HepG2 (cell line): Measurements from ENCODE around the gene RFFL. TPM values are rescaled to one million over a fixed set of nuclear protein-coding genes. Genes with fewer than 3 reads are reported as not detected.

Source experiments
- ATAC-seq: fragments of 200-7000 bp; cut with Tn5 transposase; 3 replicates; pipeline ENCODE4 v1.9.1; 2020; ENCODE audit warnings: mild to moderate bottlenecking, moderate library complexity
- BruUV-seq: library from RNA; stranded (reverse); fragments of 400-500 nt; replicated peaks from 2 replicates; lab custom pipeline; 2021; lab: Mats Ljungman, UMichigan
- CTCF ChIA-PET: fragments of 300-600 bp; formaldehyde crosslinking; extraction: SDS; loops from one replicate; lab custom pipeline; 2021; ENCODE audit warnings: low total read pairs, inconsistent platforms, low intra/inter-chr PET ratio; lab: Yijun Ruan, JAX
- POLR2A ChIA-PET: fragments of 350-600 bp; sonication (Branson Sonifier 250); formaldehyde crosslinking; loops from one replicate; lab custom pipeline; 2020; ENCODE audit warnings: antibody characterized with exemption, inconsistent platforms; lab: Yijun Ruan, JAX
- DNase-seq: peaks from one replicate; pipeline ENCODE4 v3.0.0-alpha.2; 2015; ENCODE audit warnings: low spot score
- FAIRE-seq: peaks from 3 replicates; lab custom pipeline; 2011; peaks lifted over from hg19 to GRCh38; lab: Jason Lieb, UNC
- H2AFZ ChIP-seq: one replicate; pipeline ENCODE4 v1.6.1; 2011; ENCODE audit warnings: low read length, inconsistent platforms
- H3K27ac ChIP-seq: fragments of 300-600 bp; 3 replicates; pipeline ENCODE4 v1.8.0; 2011; ENCODE audit warnings: mixed run types, mild to moderate bottlenecking, mixed read lengths, low read length, inconsistent platforms; ENCODE audit not compliant: insufficient read depth; ENCODE audit errors: extremely low read length
- H3K27me3 ChIP-seq, 2 experiments: fragments of 200-600 bp in 1 of 2; 2 replicates in 1 of 2; 3 replicates in 1 of 2; pipeline versions ENCODE4 v1.6.0 to v1.8.0; 2011; ENCODE audit warnings: low read length in 2 of 2, mild to moderate bottlenecking in 2 of 2, moderate library complexity in 2 of 2, inconsistent platforms in 1 of 2; ENCODE audit not compliant: insufficient read depth in 2 of 2, control insufficient read depth in 1 of 2
- H3K36me3 ChIP-seq, 2 experiments: fragments of 200-600 bp in 1 of 2; replicated peaks in 1 of 2; 2 replicates in 1 of 2; 3 replicates in 1 of 2; pipeline versions ENCODE4 v1.5.1 to v1.8.0; 2011; ENCODE audit warnings: low read length in 2 of 2, inconsistent platforms in 1 of 2; ENCODE audit not compliant: insufficient read depth in 2 of 2, control insufficient read depth in 1 of 2
- H3K4me1 ChIP-seq: 2 replicates; pipeline ENCODE4 v1.5.1; 2012; ENCODE audit warnings: low read length, inconsistent platforms; ENCODE audit not compliant: insufficient read depth
- H3K4me2 ChIP-seq: 2 replicates; pipeline ENCODE4 v1.6.0; 2011; ENCODE audit warnings: low read depth, low read length, inconsistent platforms
- H3K4me3 ChIP-seq, 3 experiments: fragments of 200-600 bp in 1 of 3; sonication (generic), shearing (Covaris generic) in 1 of 3; replicated peaks in 1 of 3; 2 replicates each; pipeline ENCODE4 v1.5.1; 2011 to 2016; ENCODE audit warnings: low read length in 3 of 3, inconsistent platforms in 2 of 3, low read depth in 2 of 3, mild to moderate bottlenecking in 2 of 3, control low read depth in 1 of 3, mixed read lengths in 1 of 3; ENCODE audit not compliant: insufficient read depth in 1 of 3
- H3K79me2 ChIP-seq: one replicate; pipeline ENCODE4 v1.6.1; 2011; ENCODE audit warnings: low read length, inconsistent platforms; ENCODE audit not compliant: insufficient read depth
- H3K9ac ChIP-seq: 2 replicates; pipeline ENCODE4 v1.6.0; 2011; ENCODE audit warnings: mild to moderate bottlenecking, low read depth, low read length, inconsistent platforms; ENCODE audit not compliant: insufficient read depth
- H3K9me3 ChIP-seq: 2 replicates; pipeline ENCODE4 v1.5.1; 2012; ENCODE audit warnings: mild to moderate bottlenecking, low read length
- H4K20me1 ChIP-seq: 2 replicates; pipeline ENCODE4 v1.6.0; 2011; ENCODE audit warnings: inconsistent platforms, mild to moderate bottlenecking, low read length, moderate library complexity; ENCODE audit not compliant: insufficient read depth
- CBFB ChIP-seq: sonication (generic); formaldehyde crosslinking; IDR thresholded peaks from 2 replicates; pipeline ENCODE4 v1.4.0; 2020; ENCODE audit warnings: missing genetic modification reagents
- CREM ChIP-seq, 2 experiments: sonication (generic) in 1 of 2; formaldehyde crosslinking in 1 of 2; IDR thresholded peaks; 2 replicates each; pipeline versions ENCODE4 v1.4.0 to v1.6.1; 2016 to 2020; ENCODE audit warnings: antibody characterized with exemption in 1 of 2, mild to moderate bottlenecking in 1 of 2, missing genetic modification reagents in 1 of 2
- ETV5 ChIP-seq: IDR thresholded peaks from 2 replicates; pipeline ENCODE4 v1.6.1; 2018; ENCODE audit warnings: missing biosample characterization, missing genetic modification reagents, inconsistent platforms, borderline replicate concordance
- FOXA3 ChIP-seq: IDR thresholded peaks from 2 replicates; pipeline ENCODE4 v1.6.1; 2016; ENCODE audit warnings: missing genetic modification reagents, missing compliant biosample characterization
- PATZ1 ChIP-seq: sonication (generic); formaldehyde crosslinking; IDR thresholded peaks from 2 replicates; pipeline ENCODE4 v1.4.0; 2020; ENCODE audit warnings: missing genetic modification reagents
- ZBTB21 ChIP-seq: sonication (generic); formaldehyde crosslinking; IDR thresholded peaks from 2 replicates; pipeline ENCODE4 v1.4.0; 2020; ENCODE audit warnings: missing genetic modification reagents
- ZNF691 ChIP-seq: sonication (generic); formaldehyde crosslinking; IDR thresholded peaks from 2 replicates; pipeline ENCODE4 v1.4.0; 2020; ENCODE audit warnings: missing genetic modification reagents, low read depth, mild to moderate bottlenecking, borderline replicate concordance
- ZNF781 ChIP-seq: sonication (generic); formaldehyde crosslinking; IDR thresholded peaks from 2 replicates; pipeline ENCODE4 v1.5.1; 2020; ENCODE audit warnings: borderline replicate concordance, mild to moderate bottlenecking, missing genetic modification reagents; ENCODE audit errors: not compliant biosample characterization
- ZNF816 ChIP-seq: sonication (generic); formaldehyde crosslinking; IDR thresholded peaks from 2 replicates; pipeline ENCODE4 v1.8.0; 2022; ENCODE audit warnings: missing genetic modification reagents, mild to moderate bottlenecking, borderline replicate concordance
- WGBS: methylation state at CpG from one replicate; pipeline ENCODE4 v1.1.6; 2017; ENCODE audit warnings: low lambda C conversion rate; 5-methylcytosine and 5-hydroxymethylcytosine counted together
- in situ Hi-C: cut with HindIII; loops from 2 replicates; pipeline ENCODE4 v1.10.0; 2017; ENCODE audit warnings: low pct_unique_long_range_greater_than_20kb; ENCODE audit not compliant: extremely low pct_ligation_motif_present
- intact Hi-C: fragments of 100-400 bp; cut with micrococcal nuclease; formaldehyde crosslinking; loops from one replicate; pipeline ENCODE4 v1.10.0; 2022; ENCODE audit not compliant: unreplicated experiment
- polyA plus RNA-seq, 8 experiments: library from polyadenylated mRNA; depleted of rRNA in 3 of 8; stranded (reverse) in 7 of 8; unstranded in 1 of 8; fragments of >200 nt; fragmentation: Illumina TruSeq in 4 of 8; extraction: Trizol in 4 of 8; gene quantifications; 2 replicates each; pipeline versions ENCODE4 v1.2.1 to v1.2.3, GENCODE V29; 2011 to 2016; ENCODE audit warnings: low read depth in 4 of 8, missing spikeins in 1 of 8, mixed read lengths in 1 of 8; ENCODE audit not compliant: insufficient read depth in 1 of 8
- total RNA-seq, 5 experiments: library from RNA; depleted of rRNA; stranded (reverse); fragments of >200 nt; fragmentation: Illumina TruSeq; extraction: Trizol; gene quantifications; 2 replicates each; pipeline ENCODE4 v1.2.3, GENCODE V29; 2016; ENCODE audit warnings: low read depth in 1 of 5
- TF ChIP-seq, protein P1 (sequence below): sonication (generic); formaldehyde crosslinking; conservative IDR thresholded peaks from 2 replicates; pipeline ENCODE4 v1.4.0; 2020; ENCODE audit warnings: mild to moderate bottlenecking, missing genetic modification reagents, moderate library complexity
- TF ChIP-seq, protein P2 (sequence below): sonication (generic); formaldehyde crosslinking; IDR thresholded peaks from 2 replicates; pipeline ENCODE4 v1.5.1; 2020; ENCODE audit warnings: mild to moderate bottlenecking, missing genetic modification reagents, moderate library complexity

The RFFL gene
- total and polyA plus RNA-seq, 2 of the 13 experiments (the other 11 are each of a cell fraction or from before 2014, with no cell fraction given) = 24.3 to 48.6 TPM

DNA sequence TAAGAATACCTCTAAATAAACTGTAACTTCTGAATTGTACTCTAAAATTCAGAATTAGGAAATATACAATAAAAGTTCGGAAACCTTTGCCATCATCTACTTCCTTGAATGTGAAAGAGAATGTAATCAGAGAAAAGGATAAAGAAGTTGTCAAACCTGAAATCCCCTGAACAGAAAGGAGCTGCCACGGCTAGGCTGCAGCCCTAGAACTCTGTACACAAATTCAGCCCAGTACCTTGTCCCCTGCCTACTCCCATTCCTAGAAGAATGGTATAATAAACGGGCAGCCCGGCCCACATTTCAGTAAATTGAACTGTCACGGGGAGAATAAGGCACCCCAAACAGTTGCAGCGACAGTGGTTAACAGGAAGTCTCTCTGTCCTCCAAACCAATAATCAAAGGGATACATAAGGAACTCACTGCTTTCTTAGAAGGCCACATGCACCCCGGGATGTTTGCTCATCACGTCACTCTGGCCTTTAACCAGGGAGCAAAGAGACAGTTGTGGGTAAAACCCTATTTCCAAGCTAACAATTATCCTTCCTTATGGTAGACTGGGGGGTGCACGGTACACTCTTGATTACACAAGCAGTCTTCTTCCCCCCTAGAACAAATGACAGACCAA, 24.3 kb upstream of the RFFL start:
- no TSS peak for BruUV-seq
- CTCF ChIA-PET = interaction anchor here (3.0 kb wide), 1 partner anchor 90 kb away, joined by 21 read pairs; no protein-coding TSS in a partner anchor
- TF ChIP-seq ZBTB21 (CRISPR knock-in tag) (0 out of 2 replicates have a peak, but pooled peaks have one; percentile 6), ZNF691 (CRISPR knock-in tag) (peak; percentile 37; the same call in 1 of the 2 replicates), PATZ1 (CRISPR knock-in tag) (peak; percentile 30; the same call in 1 of the 2 replicates), ZNF781 (CRISPR knock-in tag) (no peak), ZNF816 (CRISPR knock-in tag) (0 out of 2 replicates have a peak, but pooled peaks have one; percentile 50), FOXA3 (CRISPR knock-in tag) (peak; percentile 33; the same call in 1 of the 2 replicates), ETV5 (CRISPR knock-in tag) (peak; percentile 26; the same call in 1 of the 2 replicates), CREM (IDR thresholded peaks at IDR 0.05) (peak; percentile 75; the same call in 1 of the 2 replicates), CREM (CRISPR knock-in tag; IDR thresholded peaks at IDR 0.05) (no peak), CBFB (CRISPR knock-in tag) (no peak)
- TF ChIP-seq, protein P1, sequence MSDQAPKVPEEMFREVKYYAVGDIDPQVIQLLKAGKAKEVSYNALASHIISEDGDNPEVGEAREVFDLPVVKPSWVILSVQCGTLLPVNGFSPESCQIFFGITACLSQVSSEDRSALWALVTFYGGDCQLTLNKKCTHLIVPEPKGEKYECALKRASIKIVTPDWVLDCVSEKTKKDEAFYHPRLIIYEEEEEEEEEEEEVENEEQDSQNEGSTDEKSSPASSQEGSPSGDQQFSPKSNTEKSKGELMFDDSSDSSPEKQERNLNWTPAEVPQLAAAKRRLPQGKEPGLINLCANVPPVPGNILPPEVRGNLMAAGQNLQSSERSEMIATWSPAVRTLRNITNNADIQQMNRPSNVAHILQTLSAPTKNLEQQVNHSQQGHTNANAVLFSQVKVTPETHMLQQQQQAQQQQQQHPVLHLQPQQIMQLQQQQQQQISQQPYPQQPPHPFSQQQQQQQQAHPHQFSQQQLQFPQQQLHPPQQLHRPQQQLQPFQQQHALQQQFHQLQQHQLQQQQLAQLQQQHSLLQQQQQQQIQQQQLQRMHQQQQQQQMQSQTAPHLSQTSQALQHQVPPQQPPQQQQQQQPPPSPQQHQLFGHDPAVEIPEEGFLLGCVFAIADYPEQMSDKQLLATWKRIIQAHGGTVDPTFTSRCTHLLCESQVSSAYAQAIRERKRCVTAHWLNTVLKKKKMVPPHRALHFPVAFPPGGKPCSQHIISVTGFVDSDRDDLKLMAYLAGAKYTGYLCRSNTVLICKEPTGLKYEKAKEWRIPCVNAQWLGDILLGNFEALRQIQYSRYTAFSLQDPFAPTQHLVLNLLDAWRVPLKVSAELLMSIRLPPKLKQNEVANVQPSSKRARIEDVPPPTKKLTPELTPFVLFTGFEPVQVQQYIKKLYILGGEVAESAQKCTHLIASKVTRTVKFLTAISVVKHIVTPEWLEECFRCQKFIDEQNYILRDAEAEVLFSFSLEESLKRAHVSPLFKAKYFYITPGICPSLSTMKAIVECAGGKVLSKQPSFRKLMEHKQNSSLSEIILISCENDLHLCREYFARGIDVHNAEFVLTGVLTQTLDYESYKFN (CRISPR knock-in tag) = 0 out of 2 replicates have a peak, but pooled peaks have one; percentile 38
- TF ChIP-seq, protein P2, sequence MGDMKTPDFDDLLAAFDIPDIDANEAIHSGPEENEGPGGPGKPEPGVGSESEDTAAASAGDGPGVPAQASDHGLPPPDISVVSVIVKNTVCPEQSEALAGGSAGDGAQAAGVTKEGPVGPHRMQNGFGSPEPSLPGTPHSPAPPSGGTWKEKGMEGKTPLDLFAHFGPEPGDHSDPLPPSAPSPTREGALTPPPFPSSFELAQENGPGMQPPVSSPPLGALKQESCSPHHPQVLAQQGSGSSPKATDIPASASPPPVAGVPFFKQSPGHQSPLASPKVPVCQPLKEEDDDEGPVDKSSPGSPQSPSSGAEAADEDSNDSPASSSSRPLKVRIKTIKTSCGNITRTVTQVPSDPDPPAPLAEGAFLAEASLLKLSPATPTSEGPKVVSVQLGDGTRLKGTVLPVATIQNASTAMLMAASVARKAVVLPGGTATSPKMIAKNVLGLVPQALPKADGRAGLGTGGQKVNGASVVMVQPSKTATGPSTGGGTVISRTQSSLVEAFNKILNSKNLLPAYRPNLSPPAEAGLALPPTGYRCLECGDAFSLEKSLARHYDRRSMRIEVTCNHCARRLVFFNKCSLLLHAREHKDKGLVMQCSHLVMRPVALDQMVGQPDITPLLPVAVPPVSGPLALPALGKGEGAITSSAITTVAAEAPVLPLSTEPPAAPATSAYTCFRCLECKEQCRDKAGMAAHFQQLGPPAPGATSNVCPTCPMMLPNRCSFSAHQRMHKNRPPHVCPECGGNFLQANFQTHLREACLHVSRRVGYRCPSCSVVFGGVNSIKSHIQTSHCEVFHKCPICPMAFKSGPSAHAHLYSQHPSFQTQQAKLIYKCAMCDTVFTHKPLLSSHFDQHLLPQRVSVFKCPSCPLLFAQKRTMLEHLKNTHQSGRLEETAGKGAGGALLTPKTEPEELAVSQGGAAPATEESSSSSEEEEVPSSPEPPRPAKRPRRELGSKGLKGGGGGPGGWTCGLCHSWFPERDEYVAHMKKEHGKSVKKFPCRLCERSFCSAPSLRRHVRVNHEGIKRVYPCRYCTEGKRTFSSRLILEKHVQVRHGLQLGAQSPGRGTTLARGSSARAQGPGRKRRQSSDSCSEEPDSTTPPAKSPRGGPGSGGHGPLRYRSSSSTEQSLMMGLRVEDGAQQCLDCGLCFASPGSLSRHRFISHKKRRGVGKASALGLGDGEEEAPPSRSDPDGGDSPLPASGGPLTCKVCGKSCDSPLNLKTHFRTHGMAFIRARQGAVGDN (CRISPR knock-in tag) = no peak

More for the DNA sequence above, 24.3 kb upstream of the RFFL start:
- ATAC-seq (peak; percentile 32), DNase-seq (peak; percentile 35), FAIRE-seq (peak; percentile 60)
- H3K4me3 ChIP-seq = peak overlapping the region; percentile 71 to 92 (median 72)
- H3K9me3 ChIP-seq = no peaks in the 10 kb centered on the region
- intact Hi-C loops = loop anchor here (1.0 to 5.0 kb wide), 3 partner anchors 25 to 66 kb away; partner anchors contain the start of genes RAD51D and RFFL
- H3K9ac ChIP-seq = peak overlapping the region; percentile 80
- in situ Hi-C loops = no loop called here
- 0% methylated on average over 9 of the region's 9 CpGs for WGBS
- peaks cover 55% of the 10 kb centered on the region for H3K4me1 ChIP-seq
- H2AFZ ChIP-seq = no peak overlapping the region
- H3K27me3 ChIP-seq = no peaks in the 10 kb centered on the region
- POLR2A ChIA-PET = interaction anchor here (1.0 to 2.2 kb wide), 7 partner anchors 8 to 107 kb away, joined by 3 to 43 read pairs (median 8); partner anchors contain the start of gene RFFL
- no peaks in the 10 kb centered on the region for H3K36me3 ChIP-seq
- peak overlapping the region; percentile 82 for H3K4me2 ChIP-seq
- peaks cover 52% of the 10 kb centered on the region for H3K79me2 ChIP-seq
- peak overlapping the region; percentile 83 for H3K27ac ChIP-seq
- no peaks in the 10 kb centered on the region for H4K20me1 ChIP-seq
